Measurements from ENCODE around the gene UBE2D1.

UBE2D1 gene

DNA sequence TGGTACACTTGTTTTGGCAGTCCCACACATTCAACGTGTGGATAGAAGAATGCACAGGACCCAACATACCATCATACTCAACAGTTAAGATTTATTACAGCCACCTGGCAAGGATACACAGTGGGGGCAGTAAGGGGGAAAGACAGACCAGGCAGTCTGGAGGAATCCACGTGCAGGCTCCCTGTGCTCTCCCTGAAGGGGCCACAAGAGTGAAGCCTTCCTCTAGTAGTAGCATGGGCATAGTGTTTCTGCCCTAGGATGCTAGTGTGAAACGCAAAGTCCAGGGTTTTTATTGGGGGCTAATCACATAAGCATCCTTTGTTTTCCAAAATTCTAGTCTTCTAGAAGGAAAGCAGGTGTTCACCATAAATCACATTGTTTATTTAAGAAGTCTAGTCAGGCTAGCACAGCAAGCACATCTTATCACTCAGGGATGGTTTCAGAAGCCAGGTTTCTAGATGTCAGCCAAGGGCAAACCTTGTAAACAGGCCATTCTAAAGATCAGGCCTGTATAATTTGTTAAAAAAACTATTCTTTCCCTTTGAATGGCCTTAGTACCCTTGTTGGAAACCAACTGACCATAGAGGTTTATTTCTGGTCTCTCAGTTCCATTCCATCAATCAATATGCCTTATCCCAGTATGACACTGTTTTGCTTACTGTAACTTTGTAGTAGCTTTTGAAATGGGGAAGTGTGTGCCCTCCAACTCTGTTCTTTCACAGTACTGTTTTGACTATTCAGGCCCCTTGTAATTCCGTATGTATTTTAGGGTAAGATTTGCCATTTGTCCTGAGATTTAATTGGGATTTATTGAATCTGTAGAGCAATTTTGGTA, 38.0 kb downstream of the UBE2D1 start:
- no peaks in the 10 kb centered on the region for H3K9me3 ChIP-seq (ENCODE audit: control insufficient read depth in 2 of 2, low read length in 2 of 2)
- no peaks in the 10 kb centered on the region for H3K27me3 ChIP-seq (ENCODE audit: control insufficient read depth in 2 of 2, insufficient read depth in 2 of 2, low read length in 2 of 2)
- H3K27ac ChIP-seq (ENCODE audit: low read depth in 2 of 2, low read length in 2 of 2), result no peak overlapping the region
- H3K9ac ChIP-seq (ENCODE audit: low read depth in 1 of 2, low read length in 2 of 2), result no peak overlapping the region
- no peak overlapping the region for H3K4me3 ChIP-seq (ENCODE audit: low read length in 2 of 2)
- no peaks in the 10 kb centered on the region for H3K4me1 ChIP-seq (ENCODE audit: control insufficient read depth in 2 of 2, insufficient read depth in 2 of 2, low read length in 2 of 2)
- peaks cover 0 to 6% of the 10 kb centered on the region in 2 donors for H3K36me3 ChIP-seq (ENCODE audit: control insufficient read depth in 2 of 2, insufficient read depth in 2 of 2, low read length in 2 of 2)

DNA sequence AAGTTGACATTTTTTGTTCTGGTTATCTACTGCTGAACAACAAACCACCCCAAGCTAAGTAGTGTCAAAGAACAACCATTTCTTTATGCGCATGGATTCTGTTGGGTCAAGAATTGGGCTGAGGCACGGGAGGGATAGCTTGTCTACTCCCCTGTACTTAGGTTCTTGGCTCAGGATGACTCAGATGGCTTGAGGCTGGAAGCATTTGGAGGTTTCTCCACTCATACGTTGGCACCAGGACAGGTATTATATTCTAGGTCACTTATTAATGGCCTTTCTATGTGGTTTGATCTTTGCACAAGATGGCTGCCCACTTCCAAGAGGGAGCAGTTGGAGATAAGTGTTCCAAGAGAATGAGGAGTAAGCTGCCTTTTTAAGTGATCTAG, 38.6 kb downstream of the UBE2D1 start:
- Histone ChIP-seq H3K4me1 (ENCODE audit: control insufficient read depth in 2 of 2, insufficient read depth in 2 of 2, low read length in 2 of 2) (no peaks in the 10 kb centered on the region), H3K27ac (ENCODE audit: low read depth in 2 of 2, low read length in 2 of 2) (no peak overlapping the region), H3K27me3 (ENCODE audit: control insufficient read depth in 2 of 2, insufficient read depth in 2 of 2, low read length in 2 of 2) (no peaks in the 10 kb centered on the region), H3K9ac (ENCODE audit: low read depth in 1 of 2, low read length in 2 of 2) (no peak overlapping the region), H3K4me3 (ENCODE audit: low read length in 2 of 2) (no peak overlapping the region), H3K9me3 (ENCODE audit: control insufficient read depth in 2 of 2, low read length in 2 of 2) (no peaks in the 10 kb centered on the region), H3K36me3 (ENCODE audit: control insufficient read depth in 2 of 2, insufficient read depth in 2 of 2, low read length in 2 of 2) (peaks cover 0 to 6% of the 10 kb centered on the region in 2 donors)

DNA sequence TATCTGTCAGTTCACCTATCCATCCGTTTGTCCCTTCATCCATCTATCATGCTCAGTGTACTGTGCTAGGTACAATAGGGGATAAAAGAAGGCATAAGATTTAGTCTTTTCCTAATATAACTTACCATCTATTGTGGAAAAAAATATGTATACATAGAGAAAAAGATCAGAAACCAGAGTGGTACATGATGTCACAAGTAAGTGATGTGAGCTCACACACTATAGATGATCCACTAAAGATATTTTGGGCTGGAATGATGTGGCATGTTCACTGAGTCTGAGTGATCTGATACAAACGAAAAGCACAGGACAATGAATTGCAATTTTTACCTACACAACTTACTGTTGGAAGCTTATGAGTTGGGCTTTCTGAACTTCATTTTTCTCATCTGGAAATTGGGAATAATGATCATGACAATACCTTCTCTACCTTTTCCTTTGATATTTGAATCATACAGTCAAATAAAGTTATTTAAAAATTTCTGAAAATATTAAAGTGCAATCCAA, 47.7 kb downstream of the UBE2D1 start:
- Histone ChIP-seq H3K4me3 (ENCODE audit: low read length in 2 of 2) (no peak overlapping the region), H3K27ac (ENCODE audit: low read depth in 2 of 2, low read length in 2 of 2) (no peak overlapping the region), H3K9me3 (ENCODE audit: control insufficient read depth in 2 of 2, low read length in 2 of 2) (no peaks in the 10 kb centered on the region), H3K4me1 (ENCODE audit: control insufficient read depth in 2 of 2, insufficient read depth in 2 of 2, low read length in 2 of 2) (peaks cover 11 to 12% of the 10 kb centered on the region in 2 donors), H3K27me3 (ENCODE audit: control insufficient read depth in 2 of 2, insufficient read depth in 2 of 2, low read length in 2 of 2) (no peaks in the 10 kb centered on the region), H3K9ac (ENCODE audit: low read depth in 1 of 2, low read length in 2 of 2) (no peak overlapping the region), H3K36me3 (ENCODE audit: control insufficient read depth in 2 of 2, insufficient read depth in 2 of 2, low read length in 2 of 2) (no peaks in the 10 kb centered on the region)

DNA sequence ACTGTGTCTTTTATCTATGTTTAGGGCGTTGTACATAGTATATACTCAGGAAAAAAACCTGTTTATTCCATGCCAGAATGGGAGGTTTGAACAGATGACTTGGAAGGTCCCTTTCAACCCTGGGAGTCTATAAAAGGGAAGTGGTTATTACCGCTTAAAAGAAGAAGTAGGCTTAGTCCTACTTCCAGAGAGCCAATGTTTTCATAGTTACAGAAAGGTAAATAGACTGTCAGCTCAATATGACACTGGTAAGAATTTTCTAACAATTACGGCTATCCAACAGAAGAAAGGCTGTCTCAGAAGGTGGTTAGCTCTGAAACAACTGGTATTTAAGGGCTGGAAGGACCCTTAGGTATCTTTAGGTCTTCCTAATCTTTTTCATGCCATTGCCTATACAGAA, 49.3 kb downstream of the UBE2D1 start:
- Histone ChIP-seq H3K27me3 (ENCODE audit: control insufficient read depth in 2 of 2, insufficient read depth in 2 of 2, low read length in 2 of 2) (no peaks in the 10 kb centered on the region), H3K4me1 (ENCODE audit: control insufficient read depth in 2 of 2, insufficient read depth in 2 of 2, low read length in 2 of 2) (peaks cover 11 to 12% of the 10 kb centered on the region in 2 donors), H3K27ac (ENCODE audit: low read depth in 2 of 2, low read length in 2 of 2) (peak overlapping the region; percentile 80 to 86), H3K36me3 (ENCODE audit: control insufficient read depth in 2 of 2, insufficient read depth in 2 of 2, low read length in 2 of 2) (peaks cover 8 to 9% of the 10 kb centered on the region in 2 donors), H3K9ac (ENCODE audit: low read depth in 1 of 2, low read length in 2 of 2) (peak overlapping the region; percentile 10 to 86), H3K9me3 (ENCODE audit: control insufficient read depth in 2 of 2, low read length in 2 of 2) (no peaks in the 10 kb centered on the region), H3K4me3 (ENCODE audit: low read length in 2 of 2) (peak overlapping the region; percentile 91 to 98)

DNA sequence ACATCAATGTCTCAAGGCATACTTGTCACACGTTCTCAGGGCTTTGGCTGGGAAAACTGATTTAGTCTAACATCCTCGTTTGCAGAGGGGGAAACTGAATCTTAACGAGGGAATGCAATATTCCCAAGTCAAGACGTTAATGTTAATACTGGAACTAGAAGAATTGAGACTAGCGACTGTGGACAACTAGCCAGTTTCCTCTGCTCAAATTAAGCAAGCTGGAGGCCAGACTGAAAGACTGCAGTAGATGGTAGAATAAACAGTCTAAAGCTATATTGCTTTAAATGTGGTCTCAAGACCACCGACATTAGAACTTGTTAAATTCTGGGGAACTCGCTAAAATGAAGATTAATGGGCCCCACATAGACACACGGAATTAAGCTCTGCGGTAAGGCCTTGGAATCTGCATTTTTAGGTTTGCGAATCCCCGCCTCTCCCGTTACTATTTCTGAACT, 49.8 kb downstream of the UBE2D1 start:
- peak overlapping the region; percentile 80 to 86 for H3K27ac ChIP-seq (ENCODE audit: low read depth in 2 of 2, low read length in 2 of 2)
- H3K36me3 ChIP-seq (ENCODE audit: control insufficient read depth in 2 of 2, insufficient read depth in 2 of 2, low read length in 2 of 2), result peaks cover 12 to 14% of the 10 kb centered on the region in 2 donors
- peak overlapping the region; percentile 91 to 98 for H3K4me3 ChIP-seq (ENCODE audit: low read length in 2 of 2)
- no peaks in the 10 kb centered on the region for H3K9me3 ChIP-seq (ENCODE audit: control insufficient read depth in 2 of 2, low read length in 2 of 2)
- H3K4me1 ChIP-seq (ENCODE audit: control insufficient read depth in 2 of 2, insufficient read depth in 2 of 2, low read length in 2 of 2), result peaks cover 11 to 12% of the 10 kb centered on the region in 2 donors
- H3K9ac ChIP-seq (ENCODE audit: low read depth in 1 of 2, low read length in 2 of 2), result peak overlapping the region; percentile 72 to 86
- H3K27me3 ChIP-seq (ENCODE audit: control insufficient read depth in 2 of 2, insufficient read depth in 2 of 2, low read length in 2 of 2), result no peaks in the 10 kb centered on the region

GRCh38 chr10:58384999-58385783, 50.4 kb downstream of the UBE2D1 start, which contains the start of gene TFAM:
Gene TFAM, plus strand, starts transcription at chr10:58385410. Its CDS starts 138 bp downstream, at chr10:58385548.
- no peaks in the 10 kb centered on the region for H3K9me3 ChIP-seq (ENCODE audit: control insufficient read depth in 2 of 2, low read length in 2 of 2)
- peak within 1 kb of the TSS; percentile 91 to 98 for H3K4me3 ChIP-seq (ENCODE audit: low read length in 2 of 2)
- peak within 1 kb of the TSS; percentile 86 to 92 for H3K9ac ChIP-seq (ENCODE audit: low read depth in 1 of 2, low read length in 2 of 2)
- peaks cover 17 to 20% of the 10 kb centered on the region in 2 donors for H3K36me3 ChIP-seq (ENCODE audit: control insufficient read depth in 2 of 2, insufficient read depth in 2 of 2, low read length in 2 of 2)
- H3K4me1 ChIP-seq (ENCODE audit: control insufficient read depth in 2 of 2, insufficient read depth in 2 of 2, low read length in 2 of 2), result peaks cover 11 to 12% of the 10 kb centered on the region in 2 donors
- no peaks in the 10 kb centered on the region for H3K27me3 ChIP-seq (ENCODE audit: control insufficient read depth in 2 of 2, insufficient read depth in 2 of 2, low read length in 2 of 2)
- H3K27ac ChIP-seq (ENCODE audit: low read depth in 2 of 2, low read length in 2 of 2), result peak within 1 kb of the TSS; percentile 80 to 86

DNA sequence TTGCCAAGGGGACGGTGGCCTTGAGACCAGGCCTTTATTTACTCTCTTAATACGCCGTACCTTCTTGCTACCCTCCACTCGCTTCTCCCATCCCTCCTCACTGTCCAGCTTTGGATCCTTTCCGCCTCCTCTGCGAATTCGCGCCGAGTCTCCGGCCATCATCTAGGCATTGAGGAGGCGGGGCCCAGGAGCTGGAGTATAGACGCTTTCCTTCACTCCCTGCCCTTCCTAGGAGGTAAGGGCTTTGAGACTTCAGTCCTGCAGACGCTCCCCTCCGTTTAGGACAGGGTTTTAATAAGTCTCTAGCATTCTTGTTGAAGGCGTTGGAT, 50.9 kb downstream of the UBE2D1 start:
- peak overlapping the region; percentile 80 to 86 for H3K27ac ChIP-seq (ENCODE audit: low read depth in 2 of 2, low read length in 2 of 2)
- no peaks in the 10 kb centered on the region for H3K27me3 ChIP-seq (ENCODE audit: control insufficient read depth in 2 of 2, insufficient read depth in 2 of 2, low read length in 2 of 2)
- no peaks in the 10 kb centered on the region for H3K9me3 ChIP-seq (ENCODE audit: control insufficient read depth in 2 of 2, low read length in 2 of 2)
- peaks cover 11 to 12% of the 10 kb centered on the region in 2 donors for H3K4me1 ChIP-seq (ENCODE audit: control insufficient read depth in 2 of 2, insufficient read depth in 2 of 2, low read length in 2 of 2)
- H3K36me3 ChIP-seq (ENCODE audit: control insufficient read depth in 2 of 2, insufficient read depth in 2 of 2, low read length in 2 of 2), result peaks cover 20 to 24% of the 10 kb centered on the region in 2 donors
- peak overlapping the region; percentile 91 to 98 for H3K4me3 ChIP-seq (ENCODE audit: low read length in 2 of 2)
- H3K9ac ChIP-seq (ENCODE audit: low read depth in 1 of 2, low read length in 2 of 2), result peak overlapping the region; percentile 86 to 92

- Histone ChIP-seq H3K9ac (ENCODE audit: low read depth in 1 of 2, low read length in 2 of 2) (no peak overlapping the region), H3K27me3 (ENCODE audit: control insufficient read depth in 2 of 2, insufficient read depth in 2 of 2, low read length in 2 of 2) (no peaks in the 10 kb centered on the region), H3K4me1 (ENCODE audit: control insufficient read depth in 2 of 2, insufficient read depth in 2 of 2, low read length in 2 of 2) (peaks cover 11 to 12% of the 10 kb centered on the region in 2 donors), H3K9me3 (ENCODE audit: control insufficient read depth in 2 of 2, low read length in 2 of 2) (no peaks in the 10 kb centered on the region), H3K36me3 (ENCODE audit: control insufficient read depth in 2 of 2, insufficient read depth in 2 of 2, low read length in 2 of 2) (peaks cover 36 to 39% of the 10 kb centered on the region in 2 donors), H3K27ac (ENCODE audit: low read depth in 2 of 2, low read length in 2 of 2) (no peak overlapping the region), H3K4me3 (ENCODE audit: low read length in 2 of 2) (no peak overlapping the region)
Measured at GRCh38 chr10:58389024-58389423, 54.2 kb downstream of the UBE2D1 start.

- no peaks in the 10 kb centered on the region for H3K27me3 ChIP-seq (ENCODE audit: control insufficient read depth in 2 of 2, insufficient read depth in 2 of 2, low read length in 2 of 2)
- H3K27ac ChIP-seq (ENCODE audit: low read depth in 2 of 2, low read length in 2 of 2), result no peak overlapping the region
- no peak overlapping the region for H3K9ac ChIP-seq (ENCODE audit: low read depth in 1 of 2, low read length in 2 of 2)
- no peaks in the 10 kb centered on the region for H3K9me3 ChIP-seq (ENCODE audit: control insufficient read depth in 2 of 2, low read length in 2 of 2)
- peaks cover 48 to 60% of the 10 kb centered on the region in 2 donors for H3K36me3 ChIP-seq (ENCODE audit: control insufficient read depth in 2 of 2, insufficient read depth in 2 of 2, low read length in 2 of 2)
- no peak overlapping the region for H3K4me3 ChIP-seq (ENCODE audit: low read length in 2 of 2)
- H3K4me1 ChIP-seq (ENCODE audit: control insufficient read depth in 2 of 2, insufficient read depth in 2 of 2, low read length in 2 of 2), result no peaks in the 10 kb centered on the region
Measured at GRCh38 chr10:58393317-58393716, 58.5 kb downstream of the UBE2D1 start.

DNA sequence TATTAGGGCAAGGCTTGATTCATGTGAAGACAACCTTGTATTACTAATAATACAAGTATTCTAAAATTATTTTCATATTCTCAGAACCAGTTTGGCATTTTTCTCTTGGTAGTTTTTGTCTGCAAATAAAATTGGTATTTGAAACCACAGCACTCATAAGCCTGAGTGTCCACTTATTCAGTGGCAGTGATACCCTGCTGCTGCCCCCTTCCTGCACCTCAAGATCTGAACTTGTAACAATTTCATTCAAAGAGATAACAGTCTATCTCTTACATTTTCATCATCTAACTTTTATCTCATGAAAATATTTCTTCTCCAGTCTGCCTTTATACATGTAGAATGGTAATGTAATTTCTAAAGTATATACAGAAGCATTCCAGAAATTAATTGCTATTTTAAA, 59.7 kb downstream of the UBE2D1 start:
- H3K4me1 ChIP-seq (ENCODE audit: control insufficient read depth in 2 of 2, insufficient read depth in 2 of 2, low read length in 2 of 2), result no peaks in the 10 kb centered on the region
- peaks cover 39 to 50% of the 10 kb centered on the region in 2 donors for H3K36me3 ChIP-seq (ENCODE audit: control insufficient read depth in 2 of 2, insufficient read depth in 2 of 2, low read length in 2 of 2)
- H3K27me3 ChIP-seq (ENCODE audit: control insufficient read depth in 2 of 2, insufficient read depth in 2 of 2, low read length in 2 of 2), result no peaks in the 10 kb centered on the region
- H3K4me3 ChIP-seq (ENCODE audit: low read length in 2 of 2), result no peak overlapping the region
- no peak overlapping the region for H3K27ac ChIP-seq (ENCODE audit: low read depth in 2 of 2, low read length in 2 of 2)
- no peaks in the 10 kb centered on the region for H3K9me3 ChIP-seq (ENCODE audit: control insufficient read depth in 2 of 2, low read length in 2 of 2)
- H3K9ac ChIP-seq (ENCODE audit: low read depth in 1 of 2, low read length in 2 of 2), result no peak overlapping the region

Measured in mucosa of rectum (tissue), 2 donors.